Fibroblast of pulmonary artery (primary cell): ENCODE results near the gene USP19.

Source experiments
- DNase-seq: peaks from one replicate; pipeline ENCODE4 v3.0.0-alpha.2; 2010; ENCODE audit warnings: low read depth
- H3K4me3 ChIP-seq: replicated peaks from 2 replicates; pipeline ENCODE4 v1.5.1; 2011; ENCODE audit warnings: low read depth, mild to moderate bottlenecking, control low read depth, low read length, moderate library complexity
- CTCF ChIP-seq: IDR thresholded peaks from 2 replicates; pipeline ENCODE4 v1.5.1; 2011; ENCODE audit warnings: mild to moderate bottlenecking, control low read depth, low read length, inconsistent platforms; ENCODE audit errors: missing control alignments

The USP19 gene

GRCh38 chr3:49124203-49124602 lies 3.6 kb upstream of the USP19 start:
- TF ChIP-seq CTCF = no peak
- no peak for DNase-seq
- no peak overlapping the region for H3K4me3 ChIP-seq

GRCh38 chr3:49123687-49124086 lies 3.1 kb upstream of the USP19 start:
- no peak for DNase-seq
- H3K4me3 ChIP-seq = no peak overlapping the region
- TF ChIP-seq CTCF = no peak

- no peak overlapping the region for H3K4me3 ChIP-seq
- DNase-seq = no peak
- no peak for TF ChIP-seq CTCF
These were observed 2.4 kb upstream of the USP19 start for GRCh38 chr3:49122886-49123545.

- H3K4me3 ChIP-seq = no peak overlapping the region
- TF ChIP-seq CTCF = no peak
These were observed 1.8 kb upstream of the USP19 start for GRCh38 chr3:49122451-49122850.

GRCh38 chr3:49122022-49122421 lies 1.4 kb upstream of the USP19 start:
- H3K4me3 ChIP-seq = no peak overlapping the region
- DNase-seq = no peak
- TF ChIP-seq CTCF = no peak

More at GRCh38 chr3:49122451-49122850, 1.8 kb upstream of the USP19 start:
- DNase-seq = no peak

- peak overlapping the region; percentile 75 for H3K4me3 ChIP-seq
- TF ChIP-seq CTCF = no peak
- no peak for DNase-seq
These were observed 611 bp upstream of the USP19 start for GRCh38 chr3:49121132-49121736.

GRCh38 chr3:49120096-49120437 lies 556 bp downstream of the USP19 start:
- peak overlapping the region; percentile 75 for H3K4me3 ChIP-seq
- DNase-seq = no peak
- TF ChIP-seq CTCF = no peak
